ENCODE results near the gene NAT8L. TPM values are rescaled to one million over a fixed set of nuclear protein-coding genes. Genes with fewer than 3 reads are reported as not detected.
A peak's percentile ranks its signal among the peaks of the same experiment; 100 is the strongest.

The NAT8L gene
- total RNA-seq, 1 donor = under 0.01 TPM

- Histone ChIP-seq H3K9me3 (ENCODE audit: low read depth, low read length) (no peaks in the 10 kb centered on the region), H3K4me3 (ENCODE audit: insufficient read depth, low read length) (no peak overlapping the region), H3K4me1 (ENCODE audit: insufficient read depth, low read length) (no peaks in the 10 kb centered on the region), H3K27ac (ENCODE audit: low read depth, low read length) (no peak overlapping the region), H3K4me2 (ENCODE audit: insufficient read depth, low read length) (no peak overlapping the region), H4K20me1 (ENCODE audit: insufficient read depth, low read length) (no peaks in the 10 kb centered on the region), H3K79me2 (ENCODE audit: insufficient read depth, low read length) (no peaks in the 10 kb centered on the region), H3K36me3 (ENCODE audit: insufficient read depth, low read length) (no peaks in the 10 kb centered on the region), H3K27me3 (ENCODE audit: insufficient read depth, low read length) (no peaks in the 10 kb centered on the region), H2AFZ (ENCODE audit: low read length) (no peak overlapping the region)
- TF ChIP-seq CTCF (IDR thresholded peaks at IDR 0.05; ENCODE audit: extremely low read depth, low read depth, low read length) = no peak
- DNase-seq (ENCODE audit: insufficient read length, low spot score, missing footprints) = no peak
Measured at GRCh38 chr4:2081540-2081939, 22.4 kb downstream of the NAT8L start.

- H3K4me3 ChIP-seq (ENCODE audit: insufficient read depth, low read length) = no peak overlapping the region
- no peak for TF ChIP-seq CTCF (IDR thresholded peaks at IDR 0.05; ENCODE audit: extremely low read depth, low read depth, low read length)
- no peaks in the 10 kb centered on the region for H3K79me2 ChIP-seq (ENCODE audit: insufficient read depth, low read length)
- no peaks in the 10 kb centered on the region for H3K4me1 ChIP-seq (ENCODE audit: insufficient read depth, low read length)
- H3K27me3 ChIP-seq (ENCODE audit: insufficient read depth, low read length) = no peaks in the 10 kb centered on the region
- no peak overlapping the region for H2AFZ ChIP-seq (ENCODE audit: low read length)
- H3K4me2 ChIP-seq (ENCODE audit: insufficient read depth, low read length) = no peak overlapping the region
- no peak overlapping the region for H3K27ac ChIP-seq (ENCODE audit: low read depth, low read length)
- DNase-seq (ENCODE audit: insufficient read length, low spot score, missing footprints) = peak; percentile 66
- no peaks in the 10 kb centered on the region for H3K9me3 ChIP-seq (ENCODE audit: low read depth, low read length)
- H4K20me1 ChIP-seq (ENCODE audit: insufficient read depth, low read length) = no peaks in the 10 kb centered on the region
- no peaks in the 10 kb centered on the region for H3K36me3 ChIP-seq (ENCODE audit: insufficient read depth, low read length)
Measured at GRCh38 chr4:2082118-2082517, 23.0 kb downstream of the NAT8L start.

- Histone ChIP-seq H2AFZ (ENCODE audit: low read length) (no peak overlapping the region), H3K27me3 (ENCODE audit: insufficient read depth, low read length) (no peaks in the 10 kb centered on the region), H3K4me1 (ENCODE audit: insufficient read depth, low read length) (no peaks in the 10 kb centered on the region), H3K4me3 (ENCODE audit: insufficient read depth, low read length) (no peak overlapping the region), H3K27ac (ENCODE audit: low read depth, low read length) (no peak overlapping the region), H3K79me2 (ENCODE audit: insufficient read depth, low read length) (no peaks in the 10 kb centered on the region), H3K4me2 (ENCODE audit: insufficient read depth, low read length) (no peak overlapping the region), H3K36me3 (ENCODE audit: insufficient read depth, low read length) (no peaks in the 10 kb centered on the region), H4K20me1 (ENCODE audit: insufficient read depth, low read length) (no peaks in the 10 kb centered on the region), H3K9me3 (ENCODE audit: low read depth, low read length) (no peaks in the 10 kb centered on the region)
- TF ChIP-seq CTCF (IDR thresholded peaks at IDR 0.05; ENCODE audit: extremely low read depth, low read depth, low read length) = no peak
- peak; percentile 13 for DNase-seq (ENCODE audit: insufficient read length, low spot score, missing footprints)
Measured at GRCh38 chr4:2082627-2083026, 23.5 kb downstream of the NAT8L start.

- no peak overlapping the region for H3K27ac ChIP-seq (ENCODE audit: low read depth, low read length)
- DNase-seq (ENCODE audit: insufficient read length, low spot score, missing footprints) = peak; percentile 43
- H3K9me3 ChIP-seq (ENCODE audit: low read depth, low read length) = no peaks in the 10 kb centered on the region
- H3K4me1 ChIP-seq (ENCODE audit: insufficient read depth, low read length) = no peaks in the 10 kb centered on the region
- no peaks in the 10 kb centered on the region for H3K79me2 ChIP-seq (ENCODE audit: insufficient read depth, low read length)
- TF ChIP-seq CTCF (IDR thresholded peaks at IDR 0.05; ENCODE audit: extremely low read depth, low read depth, low read length) = no peak
- no peaks in the 10 kb centered on the region for H4K20me1 ChIP-seq (ENCODE audit: insufficient read depth, low read length)
- no peaks in the 10 kb centered on the region for H3K27me3 ChIP-seq (ENCODE audit: insufficient read depth, low read length)
- H3K4me2 ChIP-seq (ENCODE audit: insufficient read depth, low read length) = no peak overlapping the region
- H3K4me3 ChIP-seq (ENCODE audit: insufficient read depth, low read length) = no peak overlapping the region
- no peaks in the 10 kb centered on the region for H3K36me3 ChIP-seq (ENCODE audit: insufficient read depth, low read length)
- no peak overlapping the region for H2AFZ ChIP-seq (ENCODE audit: low read length)
Measured at GRCh38 chr4:2083116-2083825, 24.1 kb downstream of the NAT8L start.
